GM18858 (cell line): Measurements from ENCODE around the gene GOLGA1.
"Not testable (repeated sequence)": the region's sequence is repeated elsewhere in the genome, so short reads cannot be mapped to it uniquely, and the experiment has no call there.

Experiments used
- ATAC-seq: cut with Tn5 transposase; IDR thresholded peaks from one replicate; pipeline ENCODE4 v1.9.1; 2021; ENCODE audit not compliant: unreplicated experiment

Gene GOLGA1

DNA sequence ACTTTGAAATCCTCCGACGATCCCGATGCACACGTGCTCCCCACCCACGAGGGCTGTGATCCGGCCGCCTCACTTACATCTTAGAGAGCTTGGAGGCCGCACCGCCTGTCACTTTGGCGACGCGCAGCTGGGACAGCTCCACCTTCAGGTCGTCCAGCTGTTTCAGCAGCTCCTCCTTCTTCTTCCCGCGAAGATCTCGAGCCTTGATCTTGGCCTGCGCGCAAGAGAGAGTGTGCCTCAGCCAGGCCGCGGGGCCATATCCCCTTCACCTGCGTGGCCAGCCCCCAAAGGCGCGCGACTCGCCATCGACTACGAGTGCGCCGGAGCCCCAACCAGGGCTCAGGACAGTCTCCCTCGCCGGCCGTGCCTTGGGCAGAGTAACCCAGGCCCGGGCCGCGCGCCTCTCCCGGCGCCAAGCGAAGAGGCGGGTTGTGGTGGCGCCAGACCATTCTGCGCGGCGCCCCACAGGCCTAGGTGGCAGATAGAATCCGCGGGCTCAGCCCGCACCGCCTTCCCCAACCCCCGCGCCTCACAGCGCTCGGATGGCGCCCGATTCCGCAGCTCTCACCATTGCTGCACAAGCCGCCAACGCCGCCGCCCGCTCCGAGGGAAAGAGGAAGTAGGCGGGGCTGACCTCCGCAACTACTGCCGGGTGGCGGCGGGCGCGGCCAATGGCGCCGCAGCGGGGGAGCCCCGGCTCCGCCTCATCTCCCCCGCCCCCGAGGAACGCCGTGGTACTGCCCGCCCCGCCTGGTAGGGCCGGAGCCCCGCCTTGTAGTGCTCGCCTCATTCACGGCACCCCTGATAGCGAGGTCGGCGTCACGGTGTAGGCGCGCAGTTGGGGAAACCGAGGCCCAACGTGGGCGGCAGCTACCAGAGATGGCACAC lies 79.3 kb downstream of the GOLGA1 start, which contains the start of the genes ARPC5L and RPL35:
Gene ARPC5L, plus strand, starts transcription at position 789 of the 888 bp plus-strand sequence. CDS start 7,161 bp downstream, outside the sequence.
Gene RPL35, minus strand, starts transcription at position 616 of the 888 bp plus-strand sequence. Its CDS starts 45 bp downstream, at position 571.
- ATAC-seq: peak; percentile 68

DNA sequence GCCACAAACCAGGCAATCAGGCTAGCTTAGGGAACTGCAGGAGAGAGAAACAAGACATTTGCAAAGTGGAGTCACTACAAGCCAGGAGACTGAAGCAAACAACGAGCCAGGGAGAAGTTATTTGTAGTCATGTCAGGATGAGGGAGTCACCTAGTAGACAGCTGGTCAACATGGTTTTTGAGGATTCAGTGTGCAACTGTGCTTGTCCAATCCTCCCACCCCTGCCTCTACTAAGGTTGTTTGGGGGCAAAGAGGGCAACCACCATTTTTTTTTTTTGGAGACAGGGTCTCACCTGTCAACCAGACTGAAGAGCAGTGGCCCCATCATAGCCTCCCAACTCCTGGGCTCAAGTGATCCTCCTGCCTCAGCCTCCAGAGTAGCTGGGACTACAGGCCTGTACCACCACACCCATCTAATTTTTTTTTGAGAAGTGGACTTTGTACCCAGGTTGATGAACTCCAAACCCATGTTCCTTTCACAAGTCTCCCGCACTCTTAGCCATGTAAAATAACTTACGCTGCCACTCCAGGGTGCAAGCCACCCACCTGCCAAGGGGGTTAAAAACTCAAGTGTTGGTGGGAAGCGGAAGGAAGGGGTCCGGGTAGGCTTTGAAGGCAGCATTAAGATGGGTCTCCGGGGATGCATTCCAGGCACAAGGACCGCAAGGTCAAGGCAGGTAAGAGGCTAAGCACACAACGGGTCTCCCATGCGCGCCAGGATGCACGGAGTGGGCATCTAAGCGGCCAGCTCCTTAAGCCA lies 80.1 kb downstream of the GOLGA1 start:
- ATAC-seq: no peak

DNA sequence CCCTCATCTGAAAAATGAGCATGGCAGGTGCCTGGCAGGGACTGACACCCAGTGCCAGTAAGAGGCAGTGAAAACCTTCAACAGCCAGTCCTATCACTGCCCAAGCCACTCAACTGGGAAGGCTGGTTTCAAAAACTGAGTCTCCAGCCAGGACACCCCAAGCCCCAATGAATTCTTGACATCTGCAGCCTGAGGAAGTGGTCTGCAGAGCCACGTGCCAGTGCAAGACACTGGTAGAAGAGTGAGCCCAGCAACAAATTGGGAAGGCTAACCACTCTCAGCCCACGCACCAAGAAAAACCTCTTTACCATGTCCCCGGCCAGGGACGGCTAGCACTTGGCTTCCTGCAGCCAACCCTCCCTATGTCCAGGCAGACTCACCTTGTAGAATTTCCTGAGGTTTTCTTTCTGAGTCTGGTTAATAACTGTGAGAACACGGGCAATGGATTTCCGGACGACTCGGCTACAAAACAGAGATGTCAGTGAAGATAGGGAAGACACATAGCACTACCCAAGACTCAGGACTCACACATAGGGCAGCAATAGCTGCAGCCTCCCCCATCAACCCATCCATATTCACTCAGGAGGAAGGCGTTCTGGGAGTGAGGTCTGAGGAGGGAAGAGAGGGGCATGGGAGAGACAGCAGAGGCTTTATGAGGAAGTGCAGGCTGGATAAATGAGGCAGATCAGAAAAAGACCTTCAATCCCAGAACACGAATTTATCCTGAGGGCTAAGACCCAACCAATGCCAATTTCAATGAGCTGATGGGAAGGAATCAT lies 80.9 kb downstream of the GOLGA1 start:
- no peak for ATAC-seq

DNA sequence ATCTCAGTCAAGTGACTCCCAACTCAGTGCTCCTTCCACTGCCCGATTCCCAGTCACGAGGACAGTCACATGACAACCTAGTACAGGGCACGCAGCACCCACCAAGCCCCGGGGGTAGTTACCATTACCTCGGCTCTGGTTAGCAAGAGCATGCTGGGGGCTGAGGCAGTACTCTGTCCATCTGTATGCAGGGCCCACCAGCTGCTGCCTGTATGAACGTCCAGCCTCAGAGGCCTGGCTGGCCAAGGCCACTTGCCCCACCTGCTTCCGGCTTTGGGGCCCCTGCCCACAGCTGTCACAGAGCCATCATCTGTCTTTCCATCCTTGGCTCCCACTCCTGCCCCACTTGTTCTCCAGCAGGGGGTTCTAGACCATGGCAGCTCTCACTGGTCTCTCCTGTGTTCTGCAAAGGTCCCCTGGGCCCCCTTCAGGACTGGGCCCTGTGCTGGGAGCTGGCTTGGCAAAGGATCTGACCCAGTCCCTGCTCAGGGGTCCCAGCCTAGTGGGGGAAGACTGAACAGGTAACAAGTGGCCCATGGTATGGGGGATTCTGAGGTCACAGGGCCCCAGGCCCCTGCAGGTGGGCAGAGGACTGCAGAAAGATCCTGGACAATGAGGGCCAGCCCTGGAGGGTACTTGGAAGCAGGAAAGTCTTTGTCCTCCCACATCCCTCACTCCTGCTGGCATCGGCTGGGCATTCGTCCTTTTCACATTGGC lies 82.4 kb downstream of the GOLGA1 start:
- no peak for ATAC-seq

DNA sequence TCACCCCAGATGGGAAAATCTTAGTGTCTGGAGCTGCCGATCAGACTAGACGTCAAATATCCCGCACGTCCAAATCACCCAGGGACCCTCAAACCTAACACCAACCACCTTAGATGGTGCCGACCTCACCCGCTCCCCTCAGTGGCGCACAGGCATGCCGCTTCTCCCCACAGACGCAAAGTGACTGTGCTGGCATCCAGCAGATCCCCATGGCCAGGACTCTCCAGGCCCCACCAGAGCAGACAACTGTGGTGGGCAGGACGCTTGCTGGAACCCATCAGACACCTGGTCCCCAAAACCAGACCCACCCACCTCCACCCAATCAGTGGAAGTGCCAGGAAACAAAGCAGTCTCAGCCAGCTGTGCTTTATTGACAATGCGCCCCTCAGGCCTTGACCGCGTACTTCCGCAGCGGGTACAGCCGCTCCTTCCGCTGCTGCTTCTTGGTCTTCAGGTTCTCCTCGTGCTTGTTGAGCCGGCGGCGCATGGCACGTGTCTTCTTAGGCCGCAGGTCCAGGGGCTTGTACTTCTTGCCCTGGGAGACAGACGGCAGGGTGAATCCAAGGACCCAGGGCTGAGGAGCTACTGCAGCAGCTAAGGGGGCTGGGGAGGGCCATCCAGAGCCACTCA lies 83.2 kb downstream of the GOLGA1 start:
- no peak for ATAC-seq

DNA sequence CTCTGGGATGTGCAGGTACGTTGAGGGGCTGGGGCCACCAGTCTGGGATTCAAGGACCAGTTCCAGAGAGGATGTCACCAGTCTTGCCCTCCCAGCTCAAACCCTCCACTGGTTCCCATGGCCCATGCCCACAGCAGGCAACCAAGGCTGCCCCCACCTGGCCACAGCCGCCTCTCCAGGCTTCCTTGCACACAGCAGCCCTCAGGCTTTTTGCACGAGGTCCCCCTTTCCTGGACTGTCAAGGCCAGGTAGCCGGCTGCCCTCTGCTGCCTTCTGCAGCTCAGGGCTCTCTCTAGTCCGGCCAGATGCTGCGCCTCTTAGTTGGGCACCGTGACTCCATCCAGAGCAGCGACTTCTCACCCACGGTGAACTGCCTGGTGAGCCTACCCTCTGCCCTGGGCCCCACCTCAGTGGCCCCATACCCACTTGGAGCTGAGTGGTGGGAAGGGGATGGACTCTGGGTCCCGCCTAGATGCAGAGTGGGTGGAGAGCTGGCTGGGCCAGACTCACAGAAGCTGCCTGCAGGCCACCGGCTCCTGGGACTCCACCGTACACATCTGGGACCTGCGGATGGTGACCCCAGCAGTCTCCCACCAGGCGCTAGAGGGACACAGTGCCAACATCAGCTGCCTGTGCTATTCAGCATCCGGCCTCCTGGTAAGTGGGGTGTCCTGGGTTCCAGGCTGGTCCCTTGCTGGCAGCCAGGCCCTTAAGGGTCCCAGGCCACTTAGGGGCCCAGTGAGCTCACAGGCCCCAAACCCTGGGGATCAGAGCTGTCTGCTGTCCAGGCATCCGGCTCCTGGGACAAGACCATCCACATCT lies 84.7 kb downstream of the GOLGA1 start:
- ATAC-seq: no peak

DNA sequence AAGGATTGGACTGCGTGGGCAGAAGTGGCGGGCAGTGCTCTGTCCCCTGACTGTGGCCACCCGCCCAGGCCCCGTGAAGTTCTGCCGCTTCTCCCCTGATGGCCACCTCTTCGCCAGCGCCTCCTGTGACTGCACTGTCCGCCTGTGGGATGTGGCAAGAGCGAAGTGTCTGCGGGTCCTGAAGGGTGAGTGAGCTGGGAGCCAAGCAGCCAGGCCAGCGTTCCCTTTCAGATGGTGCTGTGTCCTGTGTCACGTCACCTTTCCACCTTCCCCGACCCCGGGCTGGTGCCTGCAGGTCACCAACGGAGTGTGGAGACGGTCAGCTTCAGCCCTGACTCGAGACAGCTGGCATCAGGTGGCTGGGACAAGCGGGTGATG lies 85.3 kb downstream of the GOLGA1 start:
- no peak for ATAC-seq

DNA sequence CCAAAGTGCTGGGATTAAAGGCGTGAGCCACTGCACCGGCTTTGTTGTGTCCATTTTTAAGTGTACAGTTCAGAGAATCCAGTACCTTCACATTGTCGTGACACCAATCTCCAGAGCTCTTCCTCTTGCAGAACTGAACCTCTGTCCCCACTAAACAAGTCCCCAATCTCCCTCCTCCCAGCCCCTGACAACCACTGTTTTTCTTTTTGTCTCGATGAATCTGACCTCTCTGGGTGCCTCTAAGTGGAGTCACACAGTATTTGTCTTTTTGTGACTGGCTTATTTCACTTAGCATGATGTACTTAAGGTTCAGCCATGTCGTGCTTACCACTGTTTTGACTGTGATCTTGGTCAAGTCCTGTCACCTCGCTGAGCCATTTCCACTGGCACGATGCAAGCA lies 86.1 kb downstream of the GOLGA1 start:
- ATAC-seq: no peak

DNA sequence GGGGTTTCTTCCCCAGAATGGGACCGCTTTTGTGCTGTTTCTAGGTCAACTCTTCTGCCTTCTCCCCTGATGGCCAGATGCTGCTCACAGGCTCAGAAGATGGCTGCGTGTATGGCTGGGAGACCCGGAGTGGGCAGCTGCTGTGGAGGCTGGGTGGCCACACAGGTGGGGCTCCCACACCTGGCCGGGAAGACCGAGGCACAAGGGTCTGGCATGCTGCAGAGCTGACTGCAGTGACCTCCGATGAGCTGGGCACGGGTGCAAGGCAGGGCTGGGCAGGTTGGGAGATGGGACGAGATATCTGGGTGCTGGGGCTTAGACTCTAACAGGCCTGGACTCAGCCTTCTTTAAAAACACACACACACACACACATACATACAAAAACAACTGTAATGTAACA lies 86.7 kb downstream of the GOLGA1 start:
- no peak for ATAC-seq

DNA sequence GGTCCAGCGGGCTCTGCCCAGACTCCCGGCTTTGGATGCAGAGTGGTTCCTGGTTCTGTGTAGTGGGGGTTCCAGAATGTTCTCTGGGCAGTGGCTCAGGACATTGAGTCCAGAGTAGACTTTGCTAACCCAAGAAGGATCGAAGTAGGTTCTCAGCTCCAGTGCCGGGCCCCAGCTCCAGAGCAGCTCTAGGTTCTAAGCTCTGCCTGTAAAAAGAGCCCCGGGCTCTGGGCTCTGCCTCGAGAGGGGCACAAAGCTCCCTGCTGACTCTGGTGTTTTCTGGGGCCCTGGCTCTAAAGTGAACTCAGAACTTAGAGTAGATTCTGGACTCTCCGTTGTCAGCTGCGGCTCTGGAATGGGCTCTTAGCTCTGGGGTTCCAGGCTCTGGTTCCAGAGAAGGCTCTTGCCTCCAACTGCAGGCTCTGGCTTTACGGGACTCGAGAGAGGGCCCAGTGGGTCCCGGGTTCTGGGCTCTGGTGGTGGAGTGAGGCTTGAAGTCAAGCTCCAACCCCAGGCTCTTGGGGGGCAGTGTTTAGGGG lies 87.2 kb downstream of the GOLGA1 start:
- ATAC-seq: no peak

DNA sequence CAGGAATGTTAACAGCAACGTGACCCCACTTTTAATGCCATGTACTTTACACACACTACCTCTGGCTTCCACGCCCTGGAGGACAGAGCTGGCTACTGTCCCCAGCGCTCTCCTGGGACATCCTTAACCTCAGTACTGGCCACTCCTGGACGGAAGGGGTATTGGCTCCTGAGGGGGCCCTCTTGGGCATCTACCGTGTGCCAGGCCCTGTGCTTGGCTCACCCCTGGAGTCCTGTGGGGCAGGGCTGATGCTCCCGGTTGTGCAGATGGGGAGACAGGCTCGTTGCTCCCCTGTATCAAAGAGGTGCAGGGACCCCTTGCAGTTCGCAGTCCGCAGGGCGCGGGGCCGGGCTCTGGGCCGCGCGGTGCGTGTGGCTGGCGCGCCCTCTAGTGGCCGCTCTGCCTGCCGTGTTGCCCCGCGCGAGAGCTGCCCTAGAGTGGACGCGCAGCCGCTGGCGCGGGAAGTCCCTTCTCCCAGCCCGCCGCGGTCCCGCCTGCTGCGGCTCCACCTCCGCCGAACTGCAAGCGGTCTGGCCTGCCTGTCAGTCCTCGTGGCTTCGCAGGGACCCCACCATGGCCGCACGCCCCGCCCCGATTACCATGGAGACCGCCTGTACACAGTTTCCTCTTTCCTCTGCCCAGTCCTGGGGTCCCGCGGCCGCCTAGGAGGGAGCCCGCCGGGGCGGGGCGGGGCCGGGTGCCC lies 87.9 kb downstream of the GOLGA1 start, which contains the start of gene WDR38:
Gene WDR38, plus strand, starts transcription at position 632 of the 703 bp plus-strand sequence. CDS start 72 bp downstream, outside the sequence.
- ATAC-seq: no peak

DNA sequence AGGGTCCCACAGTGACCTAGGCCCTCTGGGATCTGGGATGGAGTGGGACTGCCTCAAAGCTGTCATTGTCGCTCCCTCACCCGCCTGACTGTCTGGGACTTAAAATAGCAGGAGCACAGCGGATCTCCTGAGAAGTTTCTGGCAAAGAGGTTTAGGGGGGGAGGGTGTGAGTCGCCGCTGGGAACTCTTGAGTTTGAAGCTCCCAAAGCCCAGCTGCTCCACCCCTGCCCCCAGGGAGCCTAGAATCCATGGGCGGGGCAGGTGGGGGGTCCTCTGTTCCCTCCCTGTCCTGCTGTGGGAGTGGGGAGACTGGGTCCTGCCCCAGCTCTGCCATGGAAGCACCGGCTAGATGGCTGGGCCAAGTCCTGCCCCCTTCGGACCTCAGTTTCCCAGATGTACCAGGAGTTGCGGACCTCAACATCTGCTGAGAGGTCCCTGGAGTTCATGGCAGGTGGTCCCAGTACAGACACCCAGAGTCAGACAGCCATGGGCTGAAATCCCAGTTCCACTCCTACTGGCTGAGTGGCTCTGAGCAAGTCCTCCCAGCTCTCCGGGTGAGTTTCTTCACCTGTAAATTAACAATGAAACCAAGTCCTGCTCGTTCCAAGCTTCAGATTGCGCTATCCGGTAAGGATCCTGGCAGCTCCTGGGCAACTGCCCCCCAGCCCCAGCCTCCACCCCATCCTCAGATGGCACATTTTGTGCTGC lies 88.6 kb downstream of the GOLGA1 start:
- no peak for ATAC-seq

DNA sequence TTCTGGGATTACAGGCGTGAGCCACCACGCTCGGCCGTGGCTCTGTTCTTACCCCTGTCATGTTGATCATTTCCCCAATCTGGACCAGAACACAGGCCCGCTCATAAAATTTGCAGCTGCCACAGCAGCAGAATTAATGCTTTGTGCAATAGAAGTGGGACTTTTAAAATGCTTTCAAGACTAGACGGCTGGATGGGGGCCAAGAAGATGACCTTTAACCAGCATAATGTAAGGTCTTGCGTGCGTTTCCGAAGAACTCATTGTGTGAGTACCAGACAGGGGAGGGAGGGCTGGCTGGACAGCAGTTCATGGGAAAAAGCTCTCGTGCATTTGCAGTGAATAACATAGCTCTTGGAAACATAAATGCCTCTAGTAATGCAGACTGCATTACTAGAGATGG lies 91.1 kb downstream of the GOLGA1 start:
- no peak for ATAC-seq

DNA sequence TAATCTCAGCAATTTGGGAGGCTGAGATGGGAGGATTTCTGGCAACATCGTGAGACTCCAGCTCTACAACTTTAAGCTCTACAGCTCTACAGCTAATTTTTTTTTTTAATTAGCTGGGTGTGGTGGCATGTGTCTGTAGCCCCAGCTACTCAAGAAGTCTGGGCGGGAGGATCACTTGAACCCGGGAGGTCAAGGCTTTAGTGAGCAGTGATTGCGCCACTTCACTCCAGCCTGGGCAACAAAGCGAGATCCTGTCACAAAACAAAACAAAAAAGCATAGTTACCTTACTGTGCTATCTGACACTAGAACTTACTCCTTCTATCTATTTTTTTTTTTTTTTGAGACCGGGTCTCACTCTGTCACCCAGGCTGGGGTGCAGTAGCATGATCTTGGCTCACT lies 93.9 kb downstream of the GOLGA1 start:
- ATAC-seq: no peak

DNA sequence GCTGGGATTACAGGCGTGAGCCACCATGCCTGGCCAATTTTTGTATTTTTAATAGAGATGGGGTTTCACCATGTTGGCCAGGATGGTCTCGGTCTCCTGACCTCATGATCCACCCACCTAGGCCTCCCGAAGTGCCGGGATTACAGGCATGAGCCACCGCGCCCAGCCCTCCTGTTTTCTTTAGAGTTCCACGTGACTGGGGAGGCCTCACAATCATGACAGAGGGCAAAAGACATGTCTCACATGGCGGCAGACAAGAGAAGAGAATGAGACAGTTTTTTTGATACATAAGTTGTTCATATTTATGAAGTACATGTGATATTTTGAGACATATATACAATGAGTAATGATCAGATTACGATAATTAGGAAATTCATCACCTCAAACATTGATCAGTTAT lies 94.4 kb downstream of the GOLGA1 start:
- ATAC-seq: not testable (repeated sequence)

DNA sequence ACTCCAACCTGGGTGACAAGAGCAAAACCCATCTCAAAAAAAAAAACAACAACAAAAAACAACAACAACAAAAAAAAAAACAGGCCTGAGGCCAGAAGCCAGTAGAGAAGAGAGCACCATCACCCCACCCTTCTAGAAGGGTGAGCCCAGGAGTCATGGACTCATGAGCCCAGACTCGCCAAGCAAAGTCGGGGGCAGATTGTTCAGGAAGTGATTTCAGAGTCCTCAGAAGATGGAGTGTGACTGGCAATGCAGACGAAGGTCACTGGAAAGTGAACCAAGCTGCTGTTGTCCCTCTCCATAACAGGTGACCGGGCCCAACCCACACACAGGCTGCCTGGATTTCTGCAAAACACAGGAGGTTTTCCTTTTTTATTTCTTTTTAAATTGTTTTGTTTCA lies 96.6 kb downstream of the GOLGA1 start:
- no peak for ATAC-seq

DNA sequence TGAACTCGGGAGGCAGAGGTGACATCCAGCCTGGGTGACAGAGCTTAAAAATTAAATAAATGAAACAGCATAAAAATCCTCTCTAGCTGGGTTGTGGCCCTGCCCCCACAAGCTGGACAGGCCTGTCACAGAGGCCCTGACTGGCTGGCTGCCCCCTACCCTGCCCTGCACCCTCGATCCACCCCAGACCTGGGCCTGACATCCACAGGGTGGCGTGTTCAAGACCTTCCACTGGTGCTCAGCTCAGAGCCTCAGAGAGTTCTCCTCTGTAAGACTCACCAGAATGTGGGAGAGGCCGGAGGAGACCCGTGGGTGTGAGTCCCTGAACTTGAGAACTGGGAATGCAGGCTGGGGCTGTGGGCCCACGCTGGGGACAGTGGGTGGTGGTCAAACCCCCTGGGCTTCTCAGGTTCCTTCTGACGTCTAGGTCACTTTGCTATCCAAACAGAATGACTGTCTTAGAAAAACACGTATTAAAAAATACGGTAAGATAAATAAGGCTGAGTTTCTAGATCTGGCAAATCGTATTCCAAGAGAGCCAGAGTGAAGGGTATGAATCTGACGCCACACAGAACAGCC lies 97.3 kb downstream of the GOLGA1 start:
- no peak for ATAC-seq
